GM12878 (cell line): ENCODE measurements around the gene SLC2A3. TPM values are rescaled to one million over a fixed set of nuclear protein-coding genes. Genes with fewer than 3 reads are reported as not detected.
"Not testable (repeated sequence)": the region's sequence is repeated elsewhere in the genome, so short reads cannot be mapped to it uniquely, and the experiment has no call there.

ENCODE experiments used
- ATAC-seq: fragments of 200-7000 bp; cut with Tn5 transposase; 3 replicates; pipeline ENCODE4 v1.9.1; 2020; ENCODE audit warnings: mild to moderate bottlenecking, moderate library complexity
- BruUV-seq: library from RNA; stranded (reverse); fragments of 400-500 nt; replicated peaks from 2 replicates; lab custom pipeline; 2021; lab: Mats Ljungman, UMichigan
- CTCF ChIA-PET: fragments of 300-600 bp; sonication (Branson Sonifier 250); formaldehyde crosslinking; extraction: SDS; loops from one replicate; lab custom pipeline; 2021; ENCODE audit warnings: inconsistent platforms; lab: Yijun Ruan, JAX
- POLR2A ChIA-PET: fragments of 350-600 bp; formaldehyde crosslinking; extraction: SDS; loops from one replicate; lab custom pipeline; 2021; ENCODE audit warnings: inconsistent platforms; lab: Charles Lee
- RAD21 ChIA-PET: fragments of 300-600 bp; sonication (Branson Sonifier 250); formaldehyde crosslinking; loops from one replicate; lab custom pipeline; 2023; ENCODE audit warnings: antibody characterized with exemption; ENCODE audit not compliant: unreplicated experiment; lab: Charles Lee
- SMC1A ChIA-PET: fragments of 300-600 bp; sonication (Branson Sonifier 250); formaldehyde crosslinking; loops from one replicate; lab custom pipeline; 2023; ENCODE audit not compliant: unreplicated experiment, uncharacterized antibody; lab: Charles Lee
- DNase-seq: peaks from one replicate; pipeline ENCODE4 v3.0.0-alpha.2; 2011; ENCODE audit warnings: low read depth, low spot score
- FAIRE-seq: peaks from 3 replicates; lab custom pipeline; 2011; peaks lifted over from hg19 to GRCh38; lab: Jason Lieb, UNC
- H2AFZ ChIP-seq: 2 replicates; pipeline ENCODE4 v1.6.0; 2011; ENCODE audit warnings: low read depth, low read length, control low read depth; ENCODE audit not compliant: control insufficient read depth
- H3K27ac ChIP-seq: 2 replicates; pipeline ENCODE4 v1.5.1; 2011; ENCODE audit warnings: control low read depth; ENCODE audit not compliant: control insufficient read depth, insufficient read depth
- H3K27me3 ChIP-seq, 2 experiments: replicated peaks in 1 of 2; 2 replicates each; pipeline versions ENCODE4 v1.6.0 to v1.6.1; 2011; ENCODE audit warnings: low read length in 1 of 2; ENCODE audit not compliant: control insufficient read depth in 2 of 2, insufficient read depth in 2 of 2
- H3K36me3 ChIP-seq, 2 experiments: 2 replicates each; pipeline ENCODE4 v1.5.1; 2011; ENCODE audit warnings: low read length in 1 of 2; ENCODE audit not compliant: control insufficient read depth in 2 of 2, insufficient read depth in 2 of 2
- H3K4me1 ChIP-seq: 2 replicates; pipeline ENCODE4 v1.6.1; 2011; ENCODE audit warnings: mild to moderate bottlenecking, low read length, moderate library complexity, mixed read lengths; ENCODE audit not compliant: control insufficient read depth, insufficient read depth
- H3K4me2 ChIP-seq: 2 replicates; pipeline ENCODE4 v1.6.0; 2011; ENCODE audit warnings: control low read depth; ENCODE audit not compliant: control insufficient read depth, insufficient read depth
- H3K4me3 ChIP-seq: fragments of 200-600 bp; sonication (generic); 2 replicates; pipeline ENCODE4 v1.5.1; 2016
- H3K79me2 ChIP-seq: 2 replicates; pipeline ENCODE4 v1.6.0; 2011; ENCODE audit warnings: low read length; ENCODE audit not compliant: control insufficient read depth, insufficient read depth
- H3K9ac ChIP-seq: 2 replicates; pipeline ENCODE4 v1.8.0; 2011; ENCODE audit warnings: low read length, control low read depth, mixed read lengths; ENCODE audit not compliant: control insufficient read depth, insufficient read depth
- H3K9me3 ChIP-seq: replicated peaks from 3 replicates; pipeline ENCODE4 v1.5.1; 2011; ENCODE audit warnings: mild to moderate bottlenecking, low read length; ENCODE audit not compliant: control insufficient read depth, insufficient read depth
- H4K20me1 ChIP-seq: 2 replicates; pipeline ENCODE4 v1.6.0; 2011; ENCODE audit not compliant: control insufficient read depth, insufficient read depth
- ETV6 ChIP-seq, 2 experiments: fragments of 450-650 bp in 1 of 2; IDR thresholded peaks in 1 of 2; conservative IDR thresholded peaks in 1 of 2; 2 replicates each; pipeline ENCODE4 v1.6.1; 2014; ENCODE audit warnings: antibody characterized with exemption in 1 of 2, borderline replicate concordance in 1 of 2, low read depth in 1 of 2, mild to moderate bottlenecking in 1 of 2, moderate library complexity in 1 of 2
- GABPA ChIP-seq: IDR thresholded peaks from 2 replicates; pipeline ENCODE4 v1.6.1; 2014; ENCODE audit warnings: antibody characterized with exemption, low read depth, mild to moderate bottlenecking, inconsistent platforms
- JUND ChIP-seq: IDR thresholded peaks from 2 replicates; pipeline ENCODE4 v1.6.1; 2012; ENCODE audit warnings: low read depth, mild to moderate bottlenecking, low read length, improper control_type of control experiment, moderate library complexity
- NBN ChIP-seq: fragments of 450-650 bp; IDR thresholded peaks from 2 replicates; pipeline ENCODE4 v1.6.1; 2016
- RAD21 ChIP-seq: IDR thresholded peaks from 2 replicates; pipeline ENCODE4 v1.6.1; 2011; ENCODE audit warnings: mild to moderate bottlenecking, low read depth, low read length, moderate library complexity; ENCODE audit not compliant: insufficient read depth
- WGBS: methylation state at CpG from one replicate; pipeline ENCODE4 v1.1.6; 2016; ENCODE audit warnings: low lambda C conversion rate; ENCODE audit not compliant: insufficient replicate concordance, insufficient coverage; ENCODE audit errors: missing lambda C conversion rate; 5-methylcytosine and 5-hydroxymethylcytosine counted together
- in situ Hi-C: fragments of 300-500 bp; cut with MboI; formaldehyde crosslinking; loops from 9 replicates; pipeline ENCODE4 v1.14.3; 2018; ENCODE audit warnings: mixed read lengths
- intact Hi-C: fragments of 100-400 bp; cut with micrococcal nuclease; formaldehyde crosslinking; loops from one replicate; pipeline ENCODE4 v1.14.2; 2022; ENCODE audit not compliant: unreplicated experiment
- polyA plus RNA-seq, 11 experiments: library from polyadenylated mRNA; depleted of rRNA in 4 of 11; unstranded in 6 of 11; stranded (reverse) in 5 of 11; fragments of >200 nt; fragmentation: Nextera tagmentation in 4 of 11; fragmentation: Illumina TruSeq in 1 of 11; extraction: Ambion mirVana in 4 of 11; extraction: Trizol in 1 of 11; gene quantifications; 1 replicate in 1 of 11; 2 replicates in 10 of 11; pipeline versions ENCODE4 v1.2.1 to v1.2.3, GENCODE V29; 2011 to 2016; ENCODE audit warnings: inconsistent platforms in 2 of 11, missing spikeins in 2 of 11, low read depth in 1 of 11
- total RNA-seq, 4 experiments: library from RNA; depleted of rRNA in 3 of 4; stranded (reverse); fragments of >200 nt in 3 of 4; fragmentation: Illumina TruSeq in 1 of 4; extraction: Trizol in 1 of 4; gene quantifications; 2 replicates each; pipeline versions ENCODE4 v1.2.1 to v1.2.3, GENCODE V29; 2013 to 2021
- TF ChIP-seq, protein P1 (sequence below): IDR thresholded peaks from 2 replicates; pipeline ENCODE4 v1.6.1; 2012; ENCODE audit warnings: low read length, inconsistent platforms

SLC2A3 gene
- total and polyA plus RNA-seq, 10 of the 15 experiments (the other 5 are each of a cell fraction or from before 2014, with no cell fraction given) = 6.5 to 66.3 (median 11.2) TPM

DNA sequence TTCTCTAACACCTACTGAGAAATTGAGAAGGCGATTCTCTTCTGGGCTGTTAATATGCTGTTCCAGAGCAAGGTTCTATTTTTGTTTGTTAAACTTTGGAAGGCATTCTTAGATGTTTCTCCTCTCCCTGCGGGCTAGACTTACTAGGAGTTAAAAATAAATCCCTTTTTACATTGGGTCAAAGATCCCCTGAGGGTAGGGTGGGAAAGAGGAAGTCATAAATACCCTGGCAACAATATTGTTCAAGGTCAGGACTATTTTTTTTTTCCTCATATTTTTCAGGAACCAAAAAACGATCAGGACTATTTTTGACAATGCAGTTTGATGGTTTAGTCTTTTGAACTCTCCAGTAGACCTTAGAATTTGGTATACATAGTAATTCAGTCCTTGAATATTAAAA lies 51.3 kb downstream of the SLC2A3 start:
- FAIRE-seq (no peak), ATAC-seq (no peak), DNase-seq (no peak)
- intact Hi-C loops (no loop called here), in situ Hi-C loops (no loop called here)
- no TSS peak for BruUV-seq
- H3K9me3 ChIP-seq = no peaks in the 10 kb centered on the region
- SMC1A ChIA-PET = no interaction called here
- no peaks in the 10 kb centered on the region for H3K27me3 ChIP-seq
- no peak overlapping the region for H2AFZ ChIP-seq
- H3K79me2 ChIP-seq = no peaks in the 10 kb centered on the region
- no peaks in the 10 kb centered on the region for H3K4me1 ChIP-seq
- no peak overlapping the region for H3K9ac ChIP-seq
- H3K36me3 ChIP-seq = no peaks in the 10 kb centered on the region
- no peak for TF ChIP-seq RAD21
- TF ChIP-seq, protein P1, sequence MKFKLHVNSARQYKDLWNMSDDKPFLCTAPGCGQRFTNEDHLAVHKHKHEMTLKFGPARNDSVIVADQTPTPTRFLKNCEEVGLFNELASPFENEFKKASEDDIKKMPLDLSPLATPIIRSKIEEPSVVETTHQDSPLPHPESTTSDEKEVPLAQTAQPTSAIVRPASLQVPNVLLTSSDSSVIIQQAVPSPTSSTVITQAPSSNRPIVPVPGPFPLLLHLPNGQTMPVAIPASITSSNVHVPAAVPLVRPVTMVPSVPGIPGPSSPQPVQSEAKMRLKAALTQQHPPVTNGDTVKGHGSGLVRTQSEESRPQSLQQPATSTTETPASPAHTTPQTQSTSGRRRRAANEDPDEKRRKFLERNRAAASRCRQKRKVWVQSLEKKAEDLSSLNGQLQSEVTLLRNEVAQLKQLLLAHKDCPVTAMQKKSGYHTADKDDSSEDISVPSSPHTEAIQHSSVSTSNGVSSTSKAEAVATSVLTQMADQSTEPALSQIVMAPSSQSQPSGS = no peak
- TF ChIP-seq JUND = no peak
- TF ChIP-seq NBN = no peak
- TF ChIP-seq GABPA = no peak
- no peak for TF ChIP-seq ETV6 (conservative IDR thresholded peaks at IDR 0.05 in 1 of 2, IDR thresholded peaks at IDR 0.05 in 1 of 2; ENCODE audit: borderline replicate concordance in 1 of 2, low read depth in 1 of 2)
- CTCF ChIA-PET = interaction anchor here (0.6 kb wide), 1 partner anchor 43 kb away, joined by 3 read pairs; no protein-coding TSS in a partner anchor
- no peaks in the 10 kb centered on the region for H4K20me1 ChIP-seq
- H3K4me2 ChIP-seq = no peak overlapping the region
- H3K27ac ChIP-seq = no peak overlapping the region
- POLR2A ChIA-PET = no interaction called here
- WGBS = 0% methylated on average over 3 of the region's 3 CpGs
- RAD21 ChIA-PET = interaction anchor here (1.1 kb wide), 1 partner anchor 49 kb away, joined by 3 read pairs; no protein-coding TSS in a partner anchor
- H3K4me3 ChIP-seq = no peak overlapping the region

DNA sequence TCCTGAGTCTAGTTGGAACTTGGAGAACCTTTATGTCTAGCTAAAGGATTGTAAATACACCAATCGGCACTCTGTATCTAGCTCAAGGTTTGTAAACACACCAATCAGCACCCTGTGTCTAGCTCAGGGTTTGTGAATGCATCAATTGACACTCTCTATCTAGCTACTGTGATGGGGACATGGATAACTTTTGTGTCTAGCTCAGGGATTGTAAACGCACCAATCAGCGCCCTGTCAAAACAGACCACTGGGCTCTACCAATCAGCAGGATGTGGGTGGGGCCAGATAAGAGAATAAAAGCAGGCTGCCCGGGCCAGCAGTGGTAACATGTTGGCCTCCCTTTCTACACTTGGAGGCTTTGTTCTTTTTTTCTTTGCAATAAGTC lies 54.3 kb downstream of the SLC2A3 start:
- ATAC-seq, H3K4me3 ChIP-seq, H3K79me2 ChIP-seq, DNase-seq, H3K27ac ChIP-seq, H3K27me3 ChIP-seq, H3K36me3 ChIP-seq, FAIRE-seq, H3K9ac ChIP-seq, H4K20me1 ChIP-seq, H3K9me3 ChIP-seq, in situ Hi-C loops, POLR2A ChIA-PET, H3K4me2 ChIP-seq, BruUV-seq, SMC1A ChIA-PET, intact Hi-C loops, RAD21 ChIA-PET, H2AFZ ChIP-seq, CTCF ChIA-PET, H3K4me1 ChIP-seq: not testable (repeated sequence)
- WGBS = 67% methylated on average over 4 of the region's 4 CpGs

DNA sequence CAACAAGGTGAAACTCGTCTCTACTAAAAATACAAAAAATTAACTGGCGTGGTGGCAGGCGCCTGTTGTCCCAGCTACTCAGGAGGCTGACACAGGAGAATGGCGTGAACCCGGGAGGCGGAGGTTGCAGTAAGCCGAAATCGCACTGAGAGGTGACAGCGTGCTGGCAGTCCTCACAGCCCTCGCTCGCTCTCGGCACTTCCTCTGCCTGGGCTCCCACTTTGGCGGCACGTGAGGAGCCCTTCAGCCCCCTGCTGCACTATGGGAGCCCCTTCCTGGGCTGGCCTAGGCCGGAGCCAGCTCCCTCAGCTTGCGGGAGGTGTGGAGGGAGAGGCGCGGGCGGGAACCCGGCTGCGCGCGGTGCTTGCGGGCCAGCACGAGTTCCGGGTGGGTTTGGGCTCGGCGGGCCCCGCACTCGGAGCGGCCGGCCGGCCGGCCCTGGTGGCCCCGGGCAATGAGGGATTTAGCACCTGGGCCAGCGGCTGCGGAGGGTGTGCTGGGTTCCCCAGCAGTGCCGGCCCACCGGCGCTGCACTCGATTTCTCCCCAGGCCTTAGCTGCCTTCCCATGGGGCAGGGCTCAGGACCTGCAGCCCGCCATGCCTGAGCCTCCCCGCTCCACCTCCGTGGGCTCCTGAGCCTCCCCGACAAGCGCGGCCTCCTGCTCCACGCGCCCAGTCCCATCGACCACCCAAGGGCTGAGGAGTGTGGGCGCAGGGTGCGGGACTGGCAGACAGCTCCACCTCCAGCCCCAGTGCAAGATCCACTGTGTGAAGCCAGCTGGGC lies 54.8 kb downstream of the SLC2A3 start:
- POLR2A ChIA-PET, DNase-seq, H4K20me1 ChIP-seq, H3K4me1 ChIP-seq, H3K4me3 ChIP-seq, intact Hi-C loops, RAD21 ChIA-PET, H3K36me3 ChIP-seq, H3K27me3 ChIP-seq, H3K27ac ChIP-seq, in situ Hi-C loops, H3K9me3 ChIP-seq, H3K9ac ChIP-seq, H3K4me2 ChIP-seq, SMC1A ChIA-PET, FAIRE-seq, CTCF ChIA-PET, H3K79me2 ChIP-seq, H2AFZ ChIP-seq, ATAC-seq, BruUV-seq: not testable (repeated sequence)
- 76% methylated on average over 28 of the region's 52 CpGs for WGBS
